Left ventricle myocardium inferior (tissue), 1 donor: ENCODE data around the gene IQSEC3. TPM values are rescaled to one million over a fixed set of nuclear protein-coding genes. Genes with fewer than 3 reads are reported as not detected.
"Not testable (repeated sequence)": the region's sequence is repeated elsewhere in the genome, so short reads cannot be mapped to it uniquely, and the experiment has no call there.

Source experiments
- DNase-seq: peaks from one replicate; pipeline ENCODE4 v3.0.0-alpha.2; 2020
- H3K27ac ChIP-seq: fragments of 200-600 bp; replicated peaks from 2 replicates; pipeline ENCODE4 v1.8.0; 2021
- H3K27me3 ChIP-seq: fragments of 200-600 bp; 2 replicates; pipeline ENCODE4 v1.8.0; 2021; ENCODE audit warnings: low read depth
- H3K36me3 ChIP-seq: fragments of 200-600 bp; 2 replicates; pipeline ENCODE4 v1.8.0; 2021
- H3K4me1 ChIP-seq: fragments of 200-600 bp; 2 replicates; pipeline ENCODE4 v1.8.0; 2021
- H3K4me3 ChIP-seq: fragments of 200-600 bp; 2 replicates; pipeline ENCODE4 v1.8.0; 2021; ENCODE audit warnings: mild to moderate bottlenecking, moderate library complexity
- H3K9me3 ChIP-seq: fragments of 200-600 bp; replicated peaks from 2 replicates; pipeline ENCODE4 v1.8.0; 2021
- intact Hi-C: fragments of 100-400 bp; cut with micrococcal nuclease; formaldehyde crosslinking; loops from one replicate; pipeline ENCODE4 v1.11.0; 2022
- total RNA-seq: library from RNA; stranded (reverse); fragmentation: NEBNext Ultra II Directional; extraction: Animal tissue kit (Norgen Biotek cat#: 25700); gene quantifications from one replicate; pipeline ENCODE4 v1.2.1, GENCODE V29; 2021
- TF ChIP-seq, protein P1 (sequence below): fragments of 200-600 bp; IDR thresholded peaks from 2 replicates; pipeline ENCODE4 v1.8.0; 2021; ENCODE audit warnings: antibody characterized with exemption, mild to moderate bottlenecking, borderline replicate concordance
- donor health status: DM: no; HTN: yes; CAD: no; lungs with severe emphysema.

IQSEC3 gene
- total RNA-seq, 1 donor from 2014 or later: 0.69 TPM

DNA sequence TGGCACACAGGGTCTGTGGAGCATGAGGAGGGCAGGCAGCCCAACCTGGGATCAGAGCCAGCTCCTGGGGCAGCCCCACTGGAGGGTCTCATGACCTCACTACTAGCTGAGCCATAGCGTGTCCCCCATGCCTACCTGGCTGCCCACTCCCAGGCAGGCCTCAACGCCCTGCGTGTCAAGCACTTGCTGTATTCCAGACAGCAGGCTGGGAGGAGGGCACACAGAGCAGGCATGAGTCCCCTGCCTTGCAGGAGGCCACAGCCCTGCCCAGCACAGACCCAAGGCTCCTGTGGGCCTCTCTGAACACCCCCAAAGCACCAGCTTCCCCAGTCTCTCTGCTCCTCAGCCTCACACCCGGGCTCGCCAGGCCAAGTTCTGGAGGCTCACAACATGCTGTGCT is 64.0 kb downstream of the IQSEC3 start:
- H3K9me3 ChIP-seq: no peaks in the 10 kb centered on the region
- no peak overlapping the region for H3K4me3 ChIP-seq
- H3K36me3 ChIP-seq: no peaks in the 10 kb centered on the region
- no peak for DNase-seq
- peaks cover 24% of the 10 kb centered on the region for H3K27me3 ChIP-seq
- TF ChIP-seq, protein P1, sequence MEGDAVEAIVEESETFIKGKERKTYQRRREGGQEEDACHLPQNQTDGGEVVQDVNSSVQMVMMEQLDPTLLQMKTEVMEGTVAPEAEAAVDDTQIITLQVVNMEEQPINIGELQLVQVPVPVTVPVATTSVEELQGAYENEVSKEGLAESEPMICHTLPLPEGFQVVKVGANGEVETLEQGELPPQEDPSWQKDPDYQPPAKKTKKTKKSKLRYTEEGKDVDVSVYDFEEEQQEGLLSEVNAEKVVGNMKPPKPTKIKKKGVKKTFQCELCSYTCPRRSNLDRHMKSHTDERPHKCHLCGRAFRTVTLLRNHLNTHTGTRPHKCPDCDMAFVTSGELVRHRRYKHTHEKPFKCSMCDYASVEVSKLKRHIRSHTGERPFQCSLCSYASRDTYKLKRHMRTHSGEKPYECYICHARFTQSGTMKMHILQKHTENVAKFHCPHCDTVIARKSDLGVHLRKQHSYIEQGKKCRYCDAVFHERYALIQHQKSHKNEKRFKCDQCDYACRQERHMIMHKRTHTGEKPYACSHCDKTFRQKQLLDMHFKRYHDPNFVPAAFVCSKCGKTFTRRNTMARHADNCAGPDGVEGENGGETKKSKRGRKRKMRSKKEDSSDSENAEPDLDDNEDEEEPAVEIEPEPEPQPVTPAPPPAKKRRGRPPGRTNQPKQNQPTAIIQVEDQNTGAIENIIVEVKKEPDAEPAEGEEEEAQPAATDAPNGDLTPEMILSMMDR: no peak
- intact Hi-C loops: no loop called here
- H3K27ac ChIP-seq: no peak overlapping the region
- H3K4me1 ChIP-seq: peaks cover 7% of the 10 kb centered on the region

DNA sequence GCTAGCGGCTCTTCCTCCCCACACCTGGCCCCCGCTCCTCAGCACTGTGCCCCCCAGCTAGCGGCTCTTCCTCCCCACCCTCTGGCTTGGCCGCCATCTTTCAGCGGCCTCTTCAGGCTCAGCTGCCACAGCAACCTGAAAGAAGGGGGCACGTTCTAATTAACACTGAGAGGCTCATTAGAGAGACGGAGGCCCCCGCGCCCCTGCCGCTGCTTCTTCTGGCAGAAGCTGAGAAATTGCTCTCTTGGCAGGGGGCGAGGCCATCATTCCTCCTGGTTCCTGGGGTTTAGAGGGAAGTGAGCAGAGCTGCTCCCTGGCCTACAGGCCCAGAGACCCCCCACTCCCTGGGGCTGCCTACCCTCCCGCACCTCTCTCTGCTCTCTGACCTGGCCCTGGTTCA is 64.4 kb downstream of the IQSEC3 start:
- Histone ChIP-seq H3K9me3 (no peaks in the 10 kb centered on the region), H3K36me3 (no peaks in the 10 kb centered on the region), H3K4me3 (no peak overlapping the region), H3K4me1 (peaks cover 8% of the 10 kb centered on the region), H3K27ac (no peak overlapping the region), H3K27me3 (peaks cover 19% of the 10 kb centered on the region)
- DNase-seq: no peak
- TF ChIP-seq, protein P1: no peak
- intact Hi-C loops: no loop called here

DNA sequence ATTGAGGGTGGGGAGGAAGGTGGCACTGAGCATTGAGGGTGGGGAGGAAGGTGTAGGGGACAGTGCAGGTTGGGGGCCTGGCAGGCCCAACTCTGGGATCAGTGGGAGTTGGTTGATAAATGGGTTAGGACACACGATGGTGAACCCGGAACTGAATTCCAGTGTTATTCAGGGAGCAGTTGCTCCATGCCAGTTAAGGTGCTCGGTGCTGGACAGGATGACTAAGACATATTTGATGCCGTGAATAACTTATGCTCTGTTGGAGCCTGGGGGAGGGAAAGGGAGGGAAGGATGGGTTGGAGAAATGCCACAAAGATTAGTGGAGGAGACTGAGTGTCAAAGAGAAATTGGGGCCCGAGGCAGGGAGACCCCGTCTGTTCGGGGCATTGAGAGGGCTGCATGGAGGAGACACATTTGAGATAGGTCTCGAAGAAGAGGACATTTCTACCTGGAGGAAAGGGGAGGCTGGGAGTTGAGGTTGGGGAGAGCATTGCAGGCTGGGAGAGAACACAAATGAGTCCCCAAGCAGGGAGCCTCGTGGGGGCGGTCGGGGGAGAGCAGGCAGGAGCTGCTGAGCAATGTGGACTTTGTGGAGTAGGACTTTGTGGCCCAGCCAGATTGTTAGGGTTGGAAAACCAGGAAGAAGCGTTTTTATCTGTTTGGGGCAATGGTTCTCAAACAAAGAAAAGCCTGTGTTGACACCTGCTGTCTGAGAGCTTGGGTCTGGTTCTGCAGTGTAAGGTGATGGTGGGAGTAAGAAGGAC is 65.3 kb downstream of the IQSEC3 start:
- peaks cover 8% of the 10 kb centered on the region for H3K4me1 ChIP-seq
- H3K4me3 ChIP-seq: no peak overlapping the region
- H3K36me3 ChIP-seq: no peaks in the 10 kb centered on the region
- intact Hi-C loops: no loop called here
- no peak overlapping the region for H3K27ac ChIP-seq
- peaks cover 23% of the 10 kb centered on the region for H3K27me3 ChIP-seq
- TF ChIP-seq, protein P1: no peak
- no peak for DNase-seq
- no peaks in the 10 kb centered on the region for H3K9me3 ChIP-seq

DNA sequence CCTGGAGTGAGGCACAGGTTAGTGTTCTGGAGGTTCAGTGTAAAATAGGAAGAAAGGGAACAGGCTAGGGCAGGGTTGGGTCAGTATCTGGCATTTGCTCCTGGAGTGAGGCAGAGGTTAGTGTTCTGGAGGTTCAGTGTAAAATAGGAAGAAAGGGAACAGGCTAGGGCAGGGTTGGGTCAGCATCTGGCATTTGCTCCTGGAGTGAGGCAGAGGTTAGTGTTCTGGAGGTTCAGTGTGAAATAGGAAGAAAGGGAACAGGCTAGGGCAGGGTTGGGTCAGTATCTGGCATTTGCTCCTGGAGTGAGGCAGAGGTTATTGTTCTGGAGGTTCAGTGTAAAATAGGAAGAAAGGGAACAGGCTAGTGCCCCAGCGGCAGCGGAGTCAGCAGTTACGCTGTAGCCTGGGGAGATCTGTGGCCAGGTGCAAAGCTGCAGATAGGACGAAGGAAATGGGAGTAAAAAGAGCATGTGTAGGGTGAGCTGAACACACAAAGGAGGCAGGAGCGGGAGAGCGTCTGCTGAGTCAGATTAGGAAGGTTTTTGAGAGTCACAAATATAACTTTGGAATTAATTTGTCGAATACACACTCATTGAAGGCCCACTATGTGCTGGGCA is 67.2 kb downstream of the IQSEC3 start:
- H3K27me3 ChIP-seq: peaks cover 35% of the 10 kb centered on the region
- DNase-seq, H3K27ac ChIP-seq, H3K9me3 ChIP-seq, H3K4me1 ChIP-seq, intact Hi-C loops, H3K36me3 ChIP-seq, H3K4me3 ChIP-seq: not testable (repeated sequence)

DNA sequence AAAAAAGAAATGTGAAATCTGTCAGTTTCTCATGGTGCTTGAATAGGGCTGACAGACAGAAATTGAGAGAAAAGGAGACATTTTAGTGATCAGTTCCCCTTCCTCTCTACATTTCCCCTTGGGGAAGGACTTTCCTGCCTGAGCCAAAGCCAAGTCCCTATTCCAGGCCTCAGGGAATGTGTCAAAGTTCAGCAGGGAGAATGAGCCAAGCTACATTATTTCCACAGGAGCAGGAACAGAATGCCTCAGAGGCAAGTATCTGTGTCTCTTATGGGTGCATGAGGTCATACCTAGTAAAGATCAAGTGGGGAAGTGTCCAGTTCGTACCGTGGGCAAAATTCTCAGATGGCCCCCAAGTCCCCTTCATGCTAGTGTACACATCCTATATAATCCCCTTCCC is 68.6 kb downstream of the IQSEC3 start:
- Histone ChIP-seq H3K4me3 (no peak overlapping the region), H3K9me3 (no peaks in the 10 kb centered on the region), H3K27me3 (peaks cover 49% of the 10 kb centered on the region), H3K4me1 (peaks cover 23% of the 10 kb centered on the region), H3K27ac (no peak overlapping the region), H3K36me3 (no peaks in the 10 kb centered on the region)
- no peak for DNase-seq
- TF ChIP-seq, protein P1: no peak
- intact Hi-C loops: no loop called here
